Ovary (tissue), 9 donors: Measurements from ENCODE around the gene SEMA6A. TPM values are rescaled to one million over a fixed set of nuclear protein-coding genes. Genes with fewer than 3 reads are reported as not detected.

Source experiments
- DNase-seq, 5 donors: peaks; one replicate each; pipeline ENCODE4 v3.0.0-alpha.2; 2019 to 2020
- H3K27ac ChIP-seq, 2 donors: fragments of 200-600 bp; one replicate each; pipeline versions ENCODE4 v1.5.1 to v1.8.0; 2019 to 2022
- H3K27me3 ChIP-seq: fragments of 200-600 bp; one replicate; pipeline ENCODE4 v1.8.0; 2022
- H3K36me3 ChIP-seq: fragments of 200-600 bp; sonication (generic); one replicate; pipeline ENCODE4 v1.5.1; 2019
- H3K4me1 ChIP-seq: one replicate; pipeline ENCODE4 v1.8.1; 2013; ENCODE audit warnings: mild to moderate bottlenecking, moderate library complexity; ENCODE audit not compliant: insufficient read depth
- H3K4me3 ChIP-seq: fragments of 200-600 bp; sonication (generic); one replicate; pipeline ENCODE4 v1.5.1; 2017
- H3K9me3 ChIP-seq, 2 donors: fragments of 200-600 bp in 1 of 2; sonication (generic) in 1 of 2; one replicate each; pipeline versions ENCODE4 v1.5.1 to v1.8.1; 2013 to 2019; ENCODE audit warnings: mild to moderate bottlenecking in 1 of 2, moderate library complexity in 1 of 2
- CTCF ChIP-seq, 3 donors: fragments of 450-650 bp in 2 of 3; fragments of 200-600 bp in 1 of 3; IDR thresholded peaks; one replicate each; pipeline versions ENCODE4 v1.5.1 to v1.8.0; 2016 to 2022; ENCODE audit warnings: antibody characterized with exemption in 3 of 3, mild to moderate bottlenecking in 1 of 3
- EP300 ChIP-seq: sonication (generic); formaldehyde crosslinking; IDR thresholded peaks from one replicate; pipeline ENCODE4 v1.6.1; 2017; ENCODE audit warnings: antibody characterized with exemption
- POLR2A ChIP-seq: fragments of 450-650 bp; IDR thresholded peaks from one replicate; pipeline ENCODE4 v1.6.1; 2017; ENCODE audit warnings: antibody characterized with exemption, mild to moderate bottlenecking, moderate library complexity
- WGBS, 3 donors: extraction: QIAGEN DNeasy Blood & Tissue Kit in 1 of 3; methylation state at CpG; one replicate each; pipeline versions ENCODE4 v1.1.5 to v1.1.7; 2013 to 2017; 5-methylcytosine and 5-hydroxymethylcytosine counted together
- intact Hi-C, 4 donors: fragments of 100-400 bp; cut with DNase I; formaldehyde crosslinking; loops; one replicate each; pipeline versions ENCODE4 v1.11.0 to v1.15.1; 2022 to 2023
- polyA plus RNA-seq, 2 donors: library from polyadenylated mRNA; stranded (reverse); fragments of 200-250 nt in 1 of 2; fragments of 350-450 nt in 1 of 2; fragmentation: Illumina TruSeq in 1 of 2; extraction: RNeasy Lipid Tissue Mini Kit (QIAGEN cat#74804) in 1 of 2; gene quantifications; one replicate each; pipeline ENCODE4 v1.2.3, GENCODE V29; 2013 to 2014
- total RNA-seq, 7 donors: library from RNA; depleted of rRNA in 2 of 7; stranded (reverse); fragments of >200 nt in 2 of 7; fragmentation: NEBNext Ultra II Directional in 3 of 7; extraction: Animal tissue kit (Norgen Biotek cat#: 25700) in 3 of 7; gene quantifications; one replicate each; pipeline versions ENCODE4 v1.1.0 to v1.2.4, GENCODE V29; 2016 to 2023
- donor health status: DM: no; HTN: no; CAD: no; lungs with moderate emphysema.
- donor health status: DM: no; HTN: no; CAD: no.
- donor health status: Bipolar disorder and iron deficiency.
- donor health status: DM: yes; HTN: yes; CAD: no.
- donor health status: DM: no; HTN: no; CAD: no.
- donor health status: DM: yes; HTN: yes; CAD: no.

Gene SEMA6A
- total and polyA plus RNA-seq, 9 donors: 5.7 to 57.1 (median 26.3) TPM

GRCh38 chr5:116476897-116477537, 97.6 kb downstream of the SEMA6A start:
- intact Hi-C loops: no loop called here
- DNase-seq: no peak
- H3K27me3 ChIP-seq: no peaks in the 10 kb centered on the region
- H3K4me1 ChIP-seq: no peaks in the 10 kb centered on the region
- no peak overlapping the region for H3K27ac ChIP-seq
- no peak overlapping the region for H3K4me3 ChIP-seq
- no peak for TF ChIP-seq POLR2A
- no peak for TF ChIP-seq CTCF (IDR thresholded peaks at IDR 0.05)
- no peak for TF ChIP-seq EP300
- WGBS, 3 donors: 86 to 92% (median 92%) methylated on average over 4 of the region's 4 CpGs
- no peaks in the 10 kb centered on the region for H3K36me3 ChIP-seq
- peaks cover 0 to 9% of the 10 kb centered on the region in 2 donors for H3K9me3 ChIP-seq

- intact Hi-C loops: no loop called here
- Histone ChIP-seq H3K9me3 (peaks cover 0 to 9% of the 10 kb centered on the region in 2 donors), H3K27me3 (no peaks in the 10 kb centered on the region), H3K27ac (no peak overlapping the region), H3K4me3 (no peak overlapping the region), H3K4me1 (no peaks in the 10 kb centered on the region), H3K36me3 (no peaks in the 10 kb centered on the region)
- no peak for TF ChIP-seq POLR2A
- WGBS, 3 donors: 94 to 95% (median 95%) methylated on average over 5 of the region's 5 CpGs
- no peak for DNase-seq
Measured at GRCh38 chr5:116475338-116475737, 99.3 kb downstream of the SEMA6A start.

DNA sequence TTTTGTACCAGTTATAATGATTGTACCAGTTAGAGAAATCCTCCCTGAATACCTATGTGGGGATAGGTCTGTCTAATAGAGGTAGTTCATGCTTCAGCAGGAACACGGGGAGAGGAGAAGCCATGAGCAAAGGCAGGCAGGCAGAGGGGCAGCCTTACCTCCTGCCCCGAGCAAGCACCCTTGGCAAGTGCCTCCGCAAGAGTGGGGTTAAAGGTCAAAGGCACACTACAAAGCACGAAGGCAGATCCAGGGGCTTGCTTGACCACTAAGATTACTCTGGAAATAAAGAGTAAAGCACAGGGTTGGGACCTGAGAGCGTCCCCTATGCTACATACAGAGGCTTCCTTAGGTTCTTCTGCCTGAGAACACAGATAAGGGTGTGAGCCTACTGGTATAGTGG, 100.9 kb downstream of the SEMA6A start:
- DNase-seq: no peak
- H3K4me1 ChIP-seq: no peaks in the 10 kb centered on the region
- no peak overlapping the region for H3K27ac ChIP-seq
- TF ChIP-seq EP300: no peak
- no peak for TF ChIP-seq CTCF (IDR thresholded peaks at IDR 0.05)
- TF ChIP-seq POLR2A: no peak
- intact Hi-C loops: no loop called here
- no peaks in the 10 kb centered on the region for H3K27me3 ChIP-seq
- H3K9me3 ChIP-seq: peaks cover 0 to 9% of the 10 kb centered on the region in 2 donors
- WGBS, 3 donors: 89 to 94% (median 92%) methylated on average over 5 of the region's 5 CpGs
- H3K36me3 ChIP-seq: no peaks in the 10 kb centered on the region
- no peak overlapping the region for H3K4me3 ChIP-seq

GRCh38 chr5:116472274-116472673, 102.3 kb downstream of the SEMA6A start:
- intact Hi-C loops: no loop called here
- TF ChIP-seq CTCF (IDR thresholded peaks at IDR 0.05): no peak
- TF ChIP-seq POLR2A: no peak
- no peak for TF ChIP-seq EP300
- Histone ChIP-seq H3K4me3 (no peak overlapping the region), H3K27ac (no peak overlapping the region), H3K9me3 (peaks cover 0 to 4% of the 10 kb centered on the region in 2 donors), H3K4me1 (no peaks in the 10 kb centered on the region), H3K36me3 (no peaks in the 10 kb centered on the region), H3K27me3 (no peaks in the 10 kb centered on the region)
- no peak for DNase-seq
- WGBS, 3 donors: 96 to 98% (median 97%) methylated on average over 3 of the region's 3 CpGs

- Histone ChIP-seq H3K27me3 (no peaks in the 10 kb centered on the region), H3K4me1 (no peaks in the 10 kb centered on the region), H3K27ac (no peak overlapping the region), H3K4me3 (no peak overlapping the region), H3K36me3 (no peaks in the 10 kb centered on the region), H3K9me3 (no peaks in the 10 kb centered on the region)
- DNase-seq: no peak
- WGBS, 3 donors: 64 to 65% (median 64%) methylated on average over 3 of the region's 3 CpGs
- intact Hi-C loops: no loop called here
- TF ChIP-seq EP300: no peak
- TF ChIP-seq POLR2A: no peak
- TF ChIP-seq CTCF (IDR thresholded peaks at IDR 0.05): no peak
Measured at GRCh38 chr5:116469631-116470030, 105.0 kb downstream of the SEMA6A start.
